Measurements from ENCODE around the gene STIM2.

Gene STIM2

DNA sequence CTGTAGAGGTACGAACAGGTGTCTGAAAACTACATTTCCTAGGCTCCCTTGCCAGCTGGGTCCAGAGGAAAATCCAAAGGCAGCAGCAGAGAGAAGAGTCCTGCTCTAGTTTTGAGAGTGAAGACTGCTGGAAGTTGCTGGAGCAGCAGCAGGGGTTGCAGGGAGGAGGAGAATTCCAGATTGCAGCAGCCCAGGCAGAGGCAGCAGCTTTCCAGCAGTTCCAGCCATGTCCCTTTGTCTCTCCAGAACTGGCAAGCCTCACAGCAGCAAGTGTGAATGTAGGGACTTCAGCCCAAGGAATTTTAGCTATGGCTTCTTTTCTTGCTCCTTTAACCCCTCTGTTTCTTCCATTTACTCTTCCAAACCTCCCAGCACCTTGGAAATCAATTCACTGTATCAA lies 24.1 kb upstream of the STIM2 start:
- TF ChIP-seq, protein P1, sequence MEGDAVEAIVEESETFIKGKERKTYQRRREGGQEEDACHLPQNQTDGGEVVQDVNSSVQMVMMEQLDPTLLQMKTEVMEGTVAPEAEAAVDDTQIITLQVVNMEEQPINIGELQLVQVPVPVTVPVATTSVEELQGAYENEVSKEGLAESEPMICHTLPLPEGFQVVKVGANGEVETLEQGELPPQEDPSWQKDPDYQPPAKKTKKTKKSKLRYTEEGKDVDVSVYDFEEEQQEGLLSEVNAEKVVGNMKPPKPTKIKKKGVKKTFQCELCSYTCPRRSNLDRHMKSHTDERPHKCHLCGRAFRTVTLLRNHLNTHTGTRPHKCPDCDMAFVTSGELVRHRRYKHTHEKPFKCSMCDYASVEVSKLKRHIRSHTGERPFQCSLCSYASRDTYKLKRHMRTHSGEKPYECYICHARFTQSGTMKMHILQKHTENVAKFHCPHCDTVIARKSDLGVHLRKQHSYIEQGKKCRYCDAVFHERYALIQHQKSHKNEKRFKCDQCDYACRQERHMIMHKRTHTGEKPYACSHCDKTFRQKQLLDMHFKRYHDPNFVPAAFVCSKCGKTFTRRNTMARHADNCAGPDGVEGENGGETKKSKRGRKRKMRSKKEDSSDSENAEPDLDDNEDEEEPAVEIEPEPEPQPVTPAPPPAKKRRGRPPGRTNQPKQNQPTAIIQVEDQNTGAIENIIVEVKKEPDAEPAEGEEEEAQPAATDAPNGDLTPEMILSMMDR (IDR thresholded peaks at IDR 0.05; ENCODE audit: borderline replicate concordance, control extremely low read depth, extremely low read depth, insufficient read depth, missing control alignments) = no peak
- DNase-seq (ENCODE audit: low spot score) = no peak

DNA sequence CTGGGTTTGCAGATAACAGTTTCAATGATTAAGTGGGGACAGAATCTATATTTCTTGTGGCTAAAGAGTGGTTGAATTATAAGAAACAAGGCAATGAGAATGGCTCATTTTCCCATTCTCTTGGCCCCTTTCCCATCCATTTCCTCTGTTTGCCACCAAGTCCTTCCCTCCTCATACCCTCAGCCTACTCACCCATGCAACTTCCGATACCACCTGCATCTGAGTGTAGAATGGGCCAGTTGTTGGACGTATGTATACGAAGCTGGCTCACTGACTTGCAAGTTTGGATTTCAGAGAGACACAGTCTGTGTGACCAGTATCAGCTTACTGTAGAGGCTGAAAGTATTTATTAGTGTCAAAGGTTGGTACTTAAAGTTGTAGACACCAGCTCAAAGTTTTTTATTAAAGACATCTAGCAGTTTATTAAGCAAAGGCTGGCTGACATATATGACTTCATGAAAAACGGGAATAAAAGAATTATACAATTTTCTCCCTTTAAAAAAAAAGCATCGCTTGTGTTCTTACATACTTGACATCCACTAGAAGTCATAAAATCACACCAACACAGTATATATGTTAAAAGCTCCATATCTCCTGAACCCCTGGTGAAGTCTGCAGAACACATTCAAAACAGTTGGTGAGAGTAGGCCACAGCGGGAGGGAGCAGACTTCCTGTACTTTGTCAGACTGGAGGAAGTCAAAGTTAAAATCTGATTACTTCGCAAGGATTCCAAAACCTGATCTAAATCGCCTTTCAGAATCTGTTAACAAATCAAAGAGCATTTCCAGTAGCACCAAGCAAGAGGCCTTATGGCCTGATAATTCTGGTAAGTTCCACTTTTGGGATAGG lies 22.4 kb upstream of the STIM2 start:
- in situ Hi-C loops (cut with MboI; ENCODE audit: low sequenced_read_pairs, unreplicated experiment) = no loop called here
- TF ChIP-seq, protein P1 (IDR thresholded peaks at IDR 0.05; ENCODE audit: borderline replicate concordance, control extremely low read depth, extremely low read depth, insufficient read depth, missing control alignments) = no peak
- no peak for DNase-seq (ENCODE audit: low spot score)

More for the DNA sequence above, 24.1 kb upstream of the STIM2 start:
- in situ Hi-C loops (cut with MboI; ENCODE audit: low sequenced_read_pairs, unreplicated experiment) = no loop called here

DNA sequence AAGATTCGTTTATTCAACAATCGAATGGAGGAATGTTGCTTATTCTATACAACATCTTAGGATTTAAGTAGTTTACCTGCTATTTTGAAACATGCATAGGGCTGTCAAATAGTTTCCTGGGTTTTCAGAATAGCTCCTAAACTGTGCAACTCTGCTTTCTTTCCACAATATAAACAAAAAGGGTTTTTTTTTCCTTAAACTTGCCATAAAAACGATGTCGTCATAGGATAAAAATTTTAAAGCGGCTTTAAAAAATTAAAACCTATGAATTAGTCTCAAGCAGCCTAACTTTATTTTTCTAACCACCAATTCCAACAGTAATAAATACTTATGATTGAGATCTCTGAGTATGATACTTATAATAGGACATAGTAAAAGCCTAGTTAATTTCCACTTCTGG lies 21.6 kb upstream of the STIM2 start:
- DNase-seq (ENCODE audit: low spot score) = no peak
- in situ Hi-C loops (cut with MboI; ENCODE audit: low sequenced_read_pairs, unreplicated experiment) = no loop called here
- TF ChIP-seq, protein P1 (IDR thresholded peaks at IDR 0.05; ENCODE audit: borderline replicate concordance, control extremely low read depth, extremely low read depth, insufficient read depth, missing control alignments) = no peak

DNA sequence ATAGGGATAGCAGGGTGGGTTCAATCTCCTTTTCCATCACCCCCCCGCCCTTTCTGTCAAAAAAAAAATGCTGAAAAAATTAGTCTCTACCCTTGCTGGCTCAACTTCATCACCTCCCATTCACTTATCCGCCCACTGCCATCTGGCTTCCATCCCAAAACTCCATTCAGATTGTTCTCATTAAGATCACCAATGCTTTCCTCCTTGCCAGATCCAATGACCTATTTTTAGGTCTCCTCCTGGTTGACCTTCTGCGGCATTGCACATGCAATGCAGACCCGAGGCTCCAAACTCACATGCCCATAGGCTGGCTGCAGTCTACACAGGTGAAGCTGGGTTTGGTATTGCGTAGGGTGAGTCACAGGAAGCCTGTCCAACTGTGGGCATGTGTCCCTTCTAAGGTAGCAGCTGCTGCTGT lies 21.1 kb upstream of the STIM2 start:
- in situ Hi-C loops (cut with MboI; ENCODE audit: low sequenced_read_pairs, unreplicated experiment) = no loop called here
- TF ChIP-seq, protein P1 (IDR thresholded peaks at IDR 0.05; ENCODE audit: borderline replicate concordance, control extremely low read depth, extremely low read depth, insufficient read depth, missing control alignments) = no peak
- DNase-seq (ENCODE audit: low spot score) = no peak

GRCh38 chr4:26840786-26841185 lies 19.9 kb upstream of the STIM2 start:
- TF ChIP-seq, protein P1 (IDR thresholded peaks at IDR 0.05; ENCODE audit: borderline replicate concordance, control extremely low read depth, extremely low read depth, insufficient read depth, missing control alignments) = no peak
- in situ Hi-C loops (cut with MboI; ENCODE audit: low sequenced_read_pairs, unreplicated experiment) = no loop called here
- DNase-seq (ENCODE audit: low spot score) = no peak

GRCh38 chr4:26842911-26843310 lies 17.7 kb upstream of the STIM2 start:
- TF ChIP-seq, protein P1 (IDR thresholded peaks at IDR 0.05; ENCODE audit: borderline replicate concordance, control extremely low read depth, extremely low read depth, insufficient read depth, missing control alignments) = no peak
- in situ Hi-C loops (cut with MboI; ENCODE audit: low sequenced_read_pairs, unreplicated experiment) = no loop called here
- DNase-seq (ENCODE audit: low spot score) = no peak

Data from GM13976 (cell line).